ENCODE measurements around the gene PRRX2. TPM values are rescaled to one million over a fixed set of nuclear protein-coding genes. Genes with fewer than 3 reads are reported as not detected.

Gene PRRX2
- total and polyA plus RNA-seq, 2 donors (not counting 1 experiment from before 2014, with no cell fraction given) = not detected

- WGBS (ENCODE audit: insufficient coverage) = 90% methylated on average over 5 of the region's 8 CpGs
- no peak for DNase-seq
- H3K27ac ChIP-seq (ENCODE audit: low read length in 2 of 2) = no peak overlapping the region
Measured at GRCh38 chr9:129693741-129694140, 28.3 kb downstream of the PRRX2 start.

GRCh38 chr9:129694243-129694646 is 28.8 kb downstream of the PRRX2 start:
- ATAC-seq (ENCODE audit: low read depth) (no peak), DNase-seq (no peak)
- Histone ChIP-seq H3K4me3 (ENCODE audit: control extremely low read depth in 1 of 5, extremely low read depth in 1 of 5, insufficient read depth in 1 of 5, low read depth in 2 of 5, low read length in 4 of 5) (no peak overlapping the region), H3K4me2 (replicated peaks; ENCODE audit: low read depth, low read length, poor library complexity, severe bottlenecking) (no peak overlapping the region), H3K36me3 (replicated peaks in 1 of 2; ENCODE audit: control extremely low read depth in 1 of 2, control insufficient read depth in 1 of 2, extremely low read depth in 1 of 2, insufficient read depth in 2 of 2, low read length in 1 of 2) (no peaks in the 10 kb centered on the region), H3K9ac (ENCODE audit: low read length) (no peak overlapping the region), H3K9me3 (ENCODE audit: control extremely low read depth in 1 of 3, control insufficient read depth in 2 of 3, insufficient read depth in 1 of 3, low read length in 2 of 3) (no peaks in the 10 kb centered on the region), H4K20me1 (ENCODE audit: control insufficient read depth, insufficient read depth, low read length, poor library complexity, severe bottlenecking) (no peaks in the 10 kb centered on the region), H3K27ac (ENCODE audit: low read length in 2 of 2) (no peak overlapping the region), H3K4me1 (ENCODE audit: control insufficient read depth in 2 of 2, insufficient read depth in 2 of 2, low read length in 2 of 2) (no peaks in the 10 kb centered on the region), H2AFZ (ENCODE audit: insufficient read depth, low read depth, low read length, poor library complexity, severe bottlenecking) (no peak overlapping the region), H3K79me2 (ENCODE audit: control insufficient read depth, insufficient read depth, low read length) (no peaks in the 10 kb centered on the region), H3K27me3 (replicated peaks in 1 of 4; ENCODE audit: control extremely low read depth in 1 of 4, control insufficient read depth in 3 of 4, insufficient read depth in 4 of 4, low read length in 3 of 4) (peaks cover 0 to 35% (median 9%) of the 10 kb centered on the region in 4 experiments)
- Mint-ChIP-seq H3K4me1 (peaks cover 2% of the 10 kb centered on the region), H3K9me3 (ENCODE audit: insufficient read depth) (peaks cover 3% of the 10 kb centered on the region), H3K27me3 (peaks cover 26% of the 10 kb centered on the region), H3K27ac (no peak overlapping the region), H3K4me3 (no peak overlapping the region)
- 92% methylated on average over 9 of the region's 11 CpGs for WGBS (ENCODE audit: insufficient coverage)
- POLR2A ChIA-PET = interaction anchor here (0.6 kb wide), 1 partner anchor 872 kb away, joined by 5 read pairs; no protein-coding TSS in a partner anchor
- intact Hi-C loops (cut with micrococcal nuclease) = no loop called here
- no peak for TF ChIP-seq CTCF (IDR thresholded peaks at IDR 0.05)
- TF ChIP-seq EZH2 (IDR thresholded peaks at IDR 0.05; ENCODE audit: borderline replicate concordance, insufficient read depth, low read depth, low read length, poor library complexity, severe bottlenecking) = no peak
- CTCF ChIA-PET = no interaction called here

More at GRCh38 chr9:129693741-129694140, 28.3 kb downstream of the PRRX2 start:
- no peaks in the 10 kb centered on the region for H4K20me1 ChIP-seq (ENCODE audit: control insufficient read depth, insufficient read depth, low read length, poor library complexity, severe bottlenecking)
- H3K4me3 ChIP-seq (ENCODE audit: control extremely low read depth in 1 of 5, extremely low read depth in 1 of 5, insufficient read depth in 1 of 5, low read depth in 2 of 5, low read length in 4 of 5) = no peak overlapping the region
- H2AFZ ChIP-seq (ENCODE audit: insufficient read depth, low read depth, low read length, poor library complexity, severe bottlenecking) = no peak overlapping the region
- no peaks in the 10 kb centered on the region for H3K36me3 ChIP-seq (replicated peaks in 1 of 2; ENCODE audit: control extremely low read depth in 1 of 2, control insufficient read depth in 1 of 2, extremely low read depth in 1 of 2, insufficient read depth in 2 of 2, low read length in 1 of 2)
- TF ChIP-seq EZH2 (IDR thresholded peaks at IDR 0.05; ENCODE audit: borderline replicate concordance, insufficient read depth, low read depth, low read length, poor library complexity, severe bottlenecking) (no peak), CTCF (IDR thresholded peaks at IDR 0.05) (no peak)
- no peak overlapping the region for H3K4me2 ChIP-seq (replicated peaks; ENCODE audit: low read depth, low read length, poor library complexity, severe bottlenecking)
- H3K27me3 ChIP-seq (replicated peaks in 1 of 4; ENCODE audit: control extremely low read depth in 1 of 4, control insufficient read depth in 3 of 4, insufficient read depth in 4 of 4, low read length in 3 of 4) = peaks cover 0 to 33% (median 8%) of the 10 kb centered on the region in 4 experiments
- no peak overlapping the region for H3K4me3 Mint-ChIP-seq
- no peak for ATAC-seq (ENCODE audit: low read depth)
- no peaks in the 10 kb centered on the region for H3K9me3 ChIP-seq (ENCODE audit: control extremely low read depth in 1 of 3, control insufficient read depth in 2 of 3, insufficient read depth in 1 of 3, low read length in 2 of 3)
- CTCF ChIA-PET = no interaction called here
- no peaks in the 10 kb centered on the region for H3K79me2 ChIP-seq (ENCODE audit: control insufficient read depth, insufficient read depth, low read length)
- peaks cover 25% of the 10 kb centered on the region for H3K27me3 Mint-ChIP-seq
- H3K4me1 Mint-ChIP-seq = peaks cover 2% of the 10 kb centered on the region
- peaks cover 3% of the 10 kb centered on the region for H3K9me3 Mint-ChIP-seq (ENCODE audit: insufficient read depth)
- H3K27ac Mint-ChIP-seq = no peak overlapping the region
- H3K4me1 ChIP-seq (ENCODE audit: control insufficient read depth in 2 of 2, insufficient read depth in 2 of 2, low read length in 2 of 2) = no peaks in the 10 kb centered on the region
- intact Hi-C loops (cut with micrococcal nuclease) = no loop called here
- POLR2A ChIA-PET = interaction anchor here (0.6 kb wide), 1 partner anchor 873 kb away, joined by 5 read pairs; no protein-coding TSS in a partner anchor
- H3K9ac ChIP-seq (ENCODE audit: low read length) = no peak overlapping the region
